Cardiac fibroblast (primary cell): ENCODE data around the gene SFT2D2.

Experiments used
- DNase-seq, 2 donors: peaks; one replicate each; pipeline versions ENCODE4 v3.0.0 to v3.0.0-alpha.2; 2010; ENCODE audit warnings: low read depth in 2 of 2
- H3K4me3 ChIP-seq, 2 donors: replicated peaks in 1 of 2; 1 replicate in 1 of 2; 2 replicates in 1 of 2; pipeline ENCODE4 v1.5.1; 2011; ENCODE audit warnings: low read depth in 2 of 2, low read length in 2 of 2, mild to moderate bottlenecking in 2 of 2, moderate library complexity in 1 of 2
- TF ChIP-seq, protein P1 (sequence below): IDR thresholded peaks from one replicate; pipeline ENCODE4 v1.5.1; 2011; ENCODE audit warnings: low read depth, mild to moderate bottlenecking, low read length, inconsistent platforms

The SFT2D2 gene

DNA sequence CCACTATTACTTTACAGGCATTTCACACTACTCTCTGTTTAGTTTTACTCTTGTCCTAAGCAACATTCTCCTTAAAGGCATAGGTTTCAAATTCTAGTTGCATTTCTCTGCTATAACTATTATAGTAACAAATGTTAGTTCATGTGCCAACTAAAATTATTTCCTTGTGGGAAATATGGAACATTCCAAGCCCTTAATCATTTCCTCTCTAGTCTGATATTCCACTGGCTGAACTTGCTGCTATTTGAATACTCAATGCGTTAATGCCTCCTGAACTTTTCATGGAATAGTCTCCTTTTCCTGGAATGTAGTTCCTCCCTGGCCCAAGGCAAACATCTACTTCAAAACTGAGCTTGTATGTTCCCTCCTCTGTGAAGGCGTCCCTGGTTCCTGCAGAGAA is 35.6 kb downstream of the SFT2D2 start:
- no peak overlapping the region for H3K4me3 ChIP-seq
- TF ChIP-seq, protein P1, sequence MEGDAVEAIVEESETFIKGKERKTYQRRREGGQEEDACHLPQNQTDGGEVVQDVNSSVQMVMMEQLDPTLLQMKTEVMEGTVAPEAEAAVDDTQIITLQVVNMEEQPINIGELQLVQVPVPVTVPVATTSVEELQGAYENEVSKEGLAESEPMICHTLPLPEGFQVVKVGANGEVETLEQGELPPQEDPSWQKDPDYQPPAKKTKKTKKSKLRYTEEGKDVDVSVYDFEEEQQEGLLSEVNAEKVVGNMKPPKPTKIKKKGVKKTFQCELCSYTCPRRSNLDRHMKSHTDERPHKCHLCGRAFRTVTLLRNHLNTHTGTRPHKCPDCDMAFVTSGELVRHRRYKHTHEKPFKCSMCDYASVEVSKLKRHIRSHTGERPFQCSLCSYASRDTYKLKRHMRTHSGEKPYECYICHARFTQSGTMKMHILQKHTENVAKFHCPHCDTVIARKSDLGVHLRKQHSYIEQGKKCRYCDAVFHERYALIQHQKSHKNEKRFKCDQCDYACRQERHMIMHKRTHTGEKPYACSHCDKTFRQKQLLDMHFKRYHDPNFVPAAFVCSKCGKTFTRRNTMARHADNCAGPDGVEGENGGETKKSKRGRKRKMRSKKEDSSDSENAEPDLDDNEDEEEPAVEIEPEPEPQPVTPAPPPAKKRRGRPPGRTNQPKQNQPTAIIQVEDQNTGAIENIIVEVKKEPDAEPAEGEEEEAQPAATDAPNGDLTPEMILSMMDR = no peak
- DNase-seq = peak; percentile 58 to 89

DNA sequence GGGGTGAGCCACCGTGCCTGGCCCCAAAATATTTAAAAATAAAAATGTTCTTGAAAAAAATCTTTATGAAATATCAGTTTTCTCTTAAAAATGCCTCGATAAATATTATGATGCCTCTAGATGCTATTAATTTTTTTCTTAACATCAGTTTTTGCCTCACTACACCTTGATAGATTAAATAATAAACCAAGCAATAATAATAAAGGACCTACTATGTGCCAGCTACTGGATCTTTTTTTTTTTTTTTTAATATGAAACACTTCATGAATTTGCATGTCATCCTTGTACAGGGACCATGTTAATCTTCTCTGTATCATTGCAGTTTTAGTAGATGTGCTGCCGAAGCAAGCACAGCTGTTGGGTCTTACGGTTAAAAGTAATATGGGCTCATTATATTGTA is 37.3 kb downstream of the SFT2D2 start:
- no peak for DNase-seq
- H3K4me3 ChIP-seq = no peak overlapping the region
- TF ChIP-seq, protein P1 = no peak

DNA sequence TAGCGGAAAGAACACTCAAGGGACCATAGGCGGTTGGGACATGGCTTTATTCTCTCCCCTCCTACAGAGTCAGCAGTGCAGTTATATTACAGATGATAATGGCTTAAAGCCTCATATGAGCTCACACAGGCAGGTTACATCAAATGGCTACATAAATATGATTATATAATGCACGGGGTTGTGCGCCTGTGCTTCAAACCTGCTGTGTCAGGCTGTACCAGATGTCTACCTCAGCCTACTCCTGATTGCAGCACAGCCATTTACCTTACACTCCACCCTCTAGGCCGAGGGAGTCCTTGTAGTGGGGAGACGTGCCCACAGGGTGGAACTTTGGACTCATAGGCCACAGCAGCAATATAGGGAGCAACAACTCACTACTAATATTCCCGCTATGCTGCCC is 38.5 kb downstream of the SFT2D2 start:
- no peak for DNase-seq
- H3K4me3 ChIP-seq = no peak overlapping the region
- TF ChIP-seq, protein P1 = no peak

DNA sequence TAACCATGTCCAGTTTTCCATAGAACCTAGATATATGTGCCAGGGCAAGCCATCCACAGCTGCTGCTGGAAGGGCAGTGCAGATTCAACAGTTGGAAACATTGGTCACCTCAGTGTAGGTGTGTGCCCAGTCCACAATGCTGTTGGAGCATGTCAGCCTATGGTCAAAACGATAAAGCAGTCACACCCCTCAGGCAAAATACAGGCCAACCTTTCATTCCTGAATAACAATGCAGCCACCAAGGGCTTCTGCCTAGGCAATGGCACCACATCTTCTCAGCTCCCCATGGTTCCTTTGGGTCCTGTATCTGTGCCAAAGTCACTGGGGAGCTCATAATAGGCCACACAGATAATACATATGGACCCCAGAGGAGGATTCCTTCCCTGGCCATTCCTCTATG is 39.8 kb downstream of the SFT2D2 start:
- DNase-seq = no peak
- TF ChIP-seq, protein P1 = no peak
- no peak overlapping the region for H3K4me3 ChIP-seq

DNA sequence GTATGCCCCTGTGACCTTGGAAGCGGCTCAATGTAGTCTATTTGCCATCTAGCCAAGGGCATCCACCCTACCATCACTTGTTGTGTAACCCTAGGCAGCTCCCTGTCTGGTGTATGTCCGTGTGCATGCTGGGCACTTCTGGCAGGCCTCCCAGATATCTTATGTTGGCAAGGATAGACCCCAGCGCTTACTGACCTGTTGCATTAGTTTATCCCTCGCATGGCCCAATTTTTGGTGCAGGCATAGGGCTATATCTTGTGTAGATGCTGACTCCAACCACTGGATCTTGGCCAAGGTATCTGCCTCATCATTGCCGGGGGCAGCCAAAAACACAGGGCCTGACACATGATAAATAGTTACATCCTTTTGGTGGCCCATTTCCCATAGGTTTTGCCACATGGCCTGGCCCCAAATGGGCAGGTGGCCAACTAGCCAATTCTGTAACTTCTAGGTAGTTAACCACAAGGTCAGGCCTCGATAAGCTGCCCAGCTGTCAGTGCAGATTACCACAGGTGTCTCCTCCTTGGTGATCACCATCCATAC is 40.9 kb downstream of the SFT2D2 start:
- peak; percentile 33 to 45 for DNase-seq
- no peak overlapping the region for H3K4me3 ChIP-seq
- TF ChIP-seq, protein P1 = no peak

DNA sequence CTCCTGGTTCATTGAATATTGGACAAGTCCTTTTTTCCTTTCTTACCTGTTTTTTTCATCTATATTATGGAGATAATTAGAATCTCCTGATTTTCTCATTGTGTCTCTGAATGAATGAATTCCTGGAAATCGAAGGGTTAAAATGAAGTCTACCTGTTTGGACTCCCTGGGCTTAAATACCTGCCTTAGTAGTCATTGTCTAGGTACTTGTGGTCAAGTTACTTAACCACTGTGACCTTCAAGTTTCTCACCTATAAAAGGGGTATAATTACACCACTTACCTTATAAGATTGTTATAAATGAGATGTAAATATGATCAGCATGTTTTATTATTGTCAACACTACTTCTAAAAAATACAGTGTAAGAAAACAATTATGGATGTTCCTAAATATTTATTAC is 45.8 kb downstream of the SFT2D2 start:
- no peak overlapping the region for H3K4me3 ChIP-seq
- TF ChIP-seq, protein P1 = no peak
- no peak for DNase-seq

DNA sequence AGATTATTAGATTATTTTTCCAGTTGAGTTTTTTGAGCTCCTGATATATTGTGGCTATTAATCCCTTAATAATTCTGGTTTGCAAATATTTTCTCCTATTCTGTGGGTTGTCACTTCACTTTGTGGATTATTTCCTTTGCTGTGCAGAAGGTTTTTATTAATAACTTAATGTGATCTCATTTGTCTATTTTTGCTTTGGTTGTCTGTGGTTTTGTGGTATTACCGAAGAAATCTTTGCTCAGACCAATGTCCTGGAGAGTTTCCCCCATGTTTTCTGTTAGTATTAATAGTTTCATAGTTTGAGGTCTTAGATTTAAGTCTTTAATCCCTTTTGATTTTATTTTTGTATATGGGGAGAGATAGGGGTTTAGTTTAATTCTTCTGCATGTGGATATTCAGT is 47.8 kb downstream of the SFT2D2 start:
- DNase-seq = no peak
- TF ChIP-seq, protein P1 = no peak
- H3K4me3 ChIP-seq = no peak overlapping the region
